Endothelial cell (in vitro differentiated cells): ENCODE data around the gene PSMD5. TPM values are rescaled to one million over a fixed set of nuclear protein-coding genes. Genes with fewer than 3 reads are reported as not detected.

Experiments used
- DNase-seq: peaks from one replicate; pipeline ENCODE4 v3.0.0; 2021; ENCODE audit warnings: low spot score
- H3K27ac Mint-ChIP-seq: one replicate; pipeline ENCODE4 v1.8.0; 2021; ENCODE audit warnings: mixed read lengths, inconsistent platforms; ENCODE audit not compliant: unreplicated experiment
- H3K27me3 Mint-ChIP-seq: one replicate; pipeline ENCODE4 v1.8.0; 2021; ENCODE audit warnings: mild to moderate bottlenecking, moderate library complexity, mixed read lengths, inconsistent platforms; ENCODE audit not compliant: unreplicated experiment
- H3K36me3 Mint-ChIP-seq: one replicate; pipeline ENCODE4 v1.8.0; 2021; ENCODE audit warnings: mild to moderate bottlenecking, low read depth, mixed read lengths, inconsistent platforms; ENCODE audit not compliant: unreplicated experiment
- H3K4me1 Mint-ChIP-seq: one replicate; pipeline ENCODE4 v1.8.0; 2021; ENCODE audit warnings: mild to moderate bottlenecking, mixed read lengths, inconsistent platforms; ENCODE audit not compliant: unreplicated experiment
- H3K4me3 Mint-ChIP-seq: one replicate; pipeline ENCODE4 v1.8.0; 2021; ENCODE audit warnings: mild to moderate bottlenecking, mixed read lengths, inconsistent platforms; ENCODE audit not compliant: unreplicated experiment
- H3K9me3 Mint-ChIP-seq: one replicate; pipeline ENCODE4 v1.8.0; 2021; ENCODE audit warnings: mixed read lengths, inconsistent platforms; ENCODE audit not compliant: unreplicated experiment
- CTCF ChIP-seq: fragments of 200-600 bp; sonication (generic); IDR thresholded peaks from one replicate; pipeline ENCODE4 v1.5.0; 2021; ENCODE audit warnings: antibody characterized with exemption; ENCODE audit not compliant: unreplicated experiment
- total RNA-seq: library from RNA; stranded (reverse); fragmentation: NEBNext Ultra II Directional; extraction: Animal tissue kit (Norgen Biotek cat#: 25700); gene quantifications from one replicate; pipeline ENCODE4 v1.2.1, GENCODE V29; 2021; ENCODE audit not compliant: unreplicated experiment

The PSMD5 gene
- total RNA-seq, 1 donor from 2014 or later: 42.9 TPM

- Mint-ChIP-seq H3K4me3 (no peak overlapping the region), H3K27me3 (peaks cover 3% of the 10 kb centered on the region), H3K4me1 (peaks cover 9% of the 10 kb centered on the region), H3K36me3 (no peaks in the 10 kb centered on the region), H3K27ac (no peak overlapping the region), H3K9me3 (no peaks in the 10 kb centered on the region)
- DNase-seq: no peak
- no peak for TF ChIP-seq CTCF
These were observed 9.7 kb upstream of the PSMD5 start for GRCh38 chr9:120852240-120853010.

DNA sequence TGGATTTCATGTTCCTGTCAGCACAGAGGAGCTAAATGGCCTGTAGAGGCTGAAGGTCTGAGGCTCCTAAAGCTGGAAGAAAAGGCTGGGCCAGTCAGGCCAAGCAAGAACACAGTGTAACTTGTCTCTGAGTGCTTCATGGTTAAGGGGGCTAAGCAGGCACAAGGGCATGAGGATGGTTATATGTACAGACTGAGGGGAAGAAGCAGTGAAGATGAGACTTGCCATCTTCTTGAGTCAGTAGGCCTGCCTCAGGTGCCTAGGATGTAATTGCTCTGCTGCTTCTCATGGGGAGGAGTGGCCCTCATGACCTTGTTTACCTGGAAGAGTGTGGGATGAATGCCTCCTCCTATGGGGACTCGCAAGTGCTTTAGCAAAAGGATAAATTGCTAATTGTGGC is 8.7 kb upstream of the PSMD5 start:
- H3K4me1 Mint-ChIP-seq: peaks cover 12% of the 10 kb centered on the region
- no peak overlapping the region for H3K27ac Mint-ChIP-seq
- no peak for TF ChIP-seq CTCF

GRCh38 chr9:120850315-120850714 is 7.6 kb upstream of the PSMD5 start:
- H3K4me1 Mint-ChIP-seq: peaks cover 12% of the 10 kb centered on the region
- H3K27me3 Mint-ChIP-seq: no peaks in the 10 kb centered on the region
- peaks cover 4% of the 10 kb centered on the region for H3K36me3 Mint-ChIP-seq
- TF ChIP-seq CTCF: no peak
- no peak overlapping the region for H3K27ac Mint-ChIP-seq
- no peaks in the 10 kb centered on the region for H3K9me3 Mint-ChIP-seq
- DNase-seq: no peak
- H3K4me3 Mint-ChIP-seq: no peak overlapping the region

More for the DNA sequence above, 8.7 kb upstream of the PSMD5 start:
- H3K9me3 Mint-ChIP-seq: no peaks in the 10 kb centered on the region
- H3K36me3 Mint-ChIP-seq: no peaks in the 10 kb centered on the region
- H3K27me3 Mint-ChIP-seq: no peaks in the 10 kb centered on the region
- DNase-seq: no peak
- H3K4me3 Mint-ChIP-seq: no peak overlapping the region

DNA sequence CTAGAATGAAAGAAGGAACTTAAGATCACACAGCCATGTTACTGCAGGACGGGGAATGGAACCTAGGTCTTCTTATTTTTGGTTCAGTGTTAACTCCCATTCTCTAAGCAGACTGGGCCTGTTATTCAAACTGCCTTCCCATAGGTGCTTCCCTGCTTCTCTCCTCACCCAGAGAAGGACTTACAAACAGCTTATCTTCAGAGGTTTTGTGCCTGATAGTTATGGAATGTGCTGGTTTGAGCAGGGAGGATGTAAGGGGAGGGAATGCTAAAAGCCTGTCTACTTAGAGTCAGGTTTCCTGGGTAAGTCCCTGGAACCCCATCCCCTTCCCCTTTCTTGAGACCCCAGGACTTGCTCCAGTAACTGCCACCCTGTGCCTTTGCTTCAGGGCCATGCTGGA is 4.2 kb upstream of the PSMD5 start:
- H3K27me3 Mint-ChIP-seq: no peaks in the 10 kb centered on the region
- H3K4me1 Mint-ChIP-seq: peaks cover 25% of the 10 kb centered on the region
- no peak overlapping the region for H3K27ac Mint-ChIP-seq
- H3K9me3 Mint-ChIP-seq: no peaks in the 10 kb centered on the region
- TF ChIP-seq CTCF: no peak
- no peak overlapping the region for H3K4me3 Mint-ChIP-seq
- DNase-seq: no peak
- peaks cover 4% of the 10 kb centered on the region for H3K36me3 Mint-ChIP-seq

- no peak for TF ChIP-seq CTCF
- no peak for DNase-seq
- no peaks in the 10 kb centered on the region for H3K9me3 Mint-ChIP-seq
- no peaks in the 10 kb centered on the region for H3K27me3 Mint-ChIP-seq
- H3K4me1 Mint-ChIP-seq: peaks cover 31% of the 10 kb centered on the region
- peaks cover 4% of the 10 kb centered on the region for H3K36me3 Mint-ChIP-seq
- no peak overlapping the region for H3K4me3 Mint-ChIP-seq
- H3K27ac Mint-ChIP-seq: no peak overlapping the region
These were observed 3.6 kb upstream of the PSMD5 start for GRCh38 chr9:120846251-120846889.
